Endothelial cell (in vitro differentiated cells): ENCODE data around the gene CDO1. TPM values are rescaled to one million over a fixed set of nuclear protein-coding genes. Genes with fewer than 3 reads are reported as not detected.

Experiments
- DNase-seq: peaks from one replicate; pipeline ENCODE4 v3.0.0; 2021; ENCODE audit warnings: low spot score
- H3K27ac Mint-ChIP-seq: one replicate; pipeline ENCODE4 v1.8.0; 2021; ENCODE audit warnings: mixed read lengths, inconsistent platforms; ENCODE audit not compliant: unreplicated experiment
- H3K27me3 Mint-ChIP-seq: one replicate; pipeline ENCODE4 v1.8.0; 2021; ENCODE audit warnings: mild to moderate bottlenecking, moderate library complexity, mixed read lengths, inconsistent platforms; ENCODE audit not compliant: unreplicated experiment
- H3K36me3 Mint-ChIP-seq: one replicate; pipeline ENCODE4 v1.8.0; 2021; ENCODE audit warnings: mild to moderate bottlenecking, low read depth, mixed read lengths, inconsistent platforms; ENCODE audit not compliant: unreplicated experiment
- H3K4me1 Mint-ChIP-seq: one replicate; pipeline ENCODE4 v1.8.0; 2021; ENCODE audit warnings: mild to moderate bottlenecking, mixed read lengths, inconsistent platforms; ENCODE audit not compliant: unreplicated experiment
- H3K4me3 Mint-ChIP-seq: one replicate; pipeline ENCODE4 v1.8.0; 2021; ENCODE audit warnings: mild to moderate bottlenecking, mixed read lengths, inconsistent platforms; ENCODE audit not compliant: unreplicated experiment
- H3K9me3 Mint-ChIP-seq: one replicate; pipeline ENCODE4 v1.8.0; 2021; ENCODE audit warnings: mixed read lengths, inconsistent platforms; ENCODE audit not compliant: unreplicated experiment
- total RNA-seq: library from RNA; stranded (reverse); fragmentation: NEBNext Ultra II Directional; extraction: Animal tissue kit (Norgen Biotek cat#: 25700); gene quantifications from one replicate; pipeline ENCODE4 v1.2.1, GENCODE V29; 2021; ENCODE audit not compliant: unreplicated experiment
- TF ChIP-seq, protein P1 (sequence below): fragments of 200-600 bp; sonication (generic); IDR thresholded peaks from one replicate; pipeline ENCODE4 v1.5.0; 2021; ENCODE audit warnings: antibody characterized with exemption; ENCODE audit not compliant: unreplicated experiment

The CDO1 gene
- total RNA-seq, 1 donor from 2014 or later = 2.9 TPM

DNA sequence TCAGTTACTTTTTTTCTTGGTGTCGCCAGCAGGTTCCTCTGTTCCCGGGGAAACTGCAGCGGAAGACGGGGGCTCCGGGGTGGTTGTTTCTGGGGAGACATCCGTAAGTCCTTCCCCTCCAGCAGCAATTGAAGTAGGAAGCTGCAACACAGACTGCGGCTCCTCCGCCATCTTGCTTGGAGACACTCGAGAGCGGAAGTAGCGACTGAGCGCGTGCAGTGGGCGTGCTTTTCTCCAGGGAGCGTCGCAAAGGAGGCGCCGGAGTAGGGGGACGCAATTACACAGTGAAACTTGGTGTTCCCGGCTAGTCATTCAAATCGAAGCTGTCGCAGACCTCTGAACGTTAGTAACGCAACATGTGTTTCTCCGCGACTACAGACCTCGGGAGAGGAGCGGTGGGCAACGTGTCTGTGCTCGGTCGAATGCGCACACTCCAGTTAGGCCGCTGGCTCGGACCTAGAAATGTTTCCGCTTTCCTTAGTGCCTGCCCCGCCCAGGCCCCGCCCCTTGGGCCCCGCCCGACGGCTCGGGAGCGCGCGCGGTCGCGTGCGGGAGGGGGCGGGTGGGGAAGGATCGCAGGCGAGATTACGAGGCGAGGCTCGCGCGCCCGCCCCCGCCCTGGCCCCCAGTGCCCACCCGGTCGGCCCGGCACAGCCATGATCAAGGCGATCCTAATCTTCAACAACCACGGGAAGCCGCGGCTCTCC, 25.1 kb upstream of the CDO1 start, which contains the start of the genes AP3S1 and ATG12:
Gene AP3S1, plus strand, starts transcription at position 554 of the 707 bp plus-strand sequence. Its CDS starts 103 bp downstream, at position 657.
Gene ATG12, minus strand, starts transcription at position 184 of the 707 bp plus-strand sequence. Its CDS starts 13 bp downstream, at position 171.
- no peaks in the 10 kb centered on the region for H3K9me3 Mint-ChIP-seq
- H3K4me1 Mint-ChIP-seq = peaks cover 41% of the 10 kb centered on the region
- TF ChIP-seq, protein P1, sequence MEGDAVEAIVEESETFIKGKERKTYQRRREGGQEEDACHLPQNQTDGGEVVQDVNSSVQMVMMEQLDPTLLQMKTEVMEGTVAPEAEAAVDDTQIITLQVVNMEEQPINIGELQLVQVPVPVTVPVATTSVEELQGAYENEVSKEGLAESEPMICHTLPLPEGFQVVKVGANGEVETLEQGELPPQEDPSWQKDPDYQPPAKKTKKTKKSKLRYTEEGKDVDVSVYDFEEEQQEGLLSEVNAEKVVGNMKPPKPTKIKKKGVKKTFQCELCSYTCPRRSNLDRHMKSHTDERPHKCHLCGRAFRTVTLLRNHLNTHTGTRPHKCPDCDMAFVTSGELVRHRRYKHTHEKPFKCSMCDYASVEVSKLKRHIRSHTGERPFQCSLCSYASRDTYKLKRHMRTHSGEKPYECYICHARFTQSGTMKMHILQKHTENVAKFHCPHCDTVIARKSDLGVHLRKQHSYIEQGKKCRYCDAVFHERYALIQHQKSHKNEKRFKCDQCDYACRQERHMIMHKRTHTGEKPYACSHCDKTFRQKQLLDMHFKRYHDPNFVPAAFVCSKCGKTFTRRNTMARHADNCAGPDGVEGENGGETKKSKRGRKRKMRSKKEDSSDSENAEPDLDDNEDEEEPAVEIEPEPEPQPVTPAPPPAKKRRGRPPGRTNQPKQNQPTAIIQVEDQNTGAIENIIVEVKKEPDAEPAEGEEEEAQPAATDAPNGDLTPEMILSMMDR = no peak
- peak within 1 kb of the TSS; percentile 98 for H3K4me3 Mint-ChIP-seq
- DNase-seq = peak; percentile 89
- H3K27ac Mint-ChIP-seq = peak within 1 kb of the TSS; percentile 100
- peaks cover 16% of the 10 kb centered on the region for H3K27me3 Mint-ChIP-seq
- peaks cover 7% of the 10 kb centered on the region for H3K36me3 Mint-ChIP-seq

DNA sequence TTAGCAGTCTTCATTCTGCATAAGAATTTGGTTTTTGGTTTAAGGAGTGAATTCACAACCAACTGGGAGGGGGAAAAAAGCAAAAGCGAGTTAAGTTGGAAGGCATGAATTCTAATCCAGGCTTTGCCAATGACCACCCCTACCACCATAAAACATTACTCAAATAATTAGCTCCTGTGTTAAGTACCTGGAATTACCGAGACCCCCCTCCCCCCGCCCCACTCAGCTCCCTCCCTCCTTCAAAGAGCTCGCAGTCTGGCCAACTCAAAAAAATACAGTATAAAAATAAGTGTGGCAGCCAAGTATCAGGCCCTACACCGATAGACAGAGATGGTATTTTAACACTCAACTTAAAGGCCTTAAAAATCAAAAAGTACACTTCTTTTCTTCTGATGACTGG, 24.4 kb upstream of the CDO1 start:
- no peak for DNase-seq
- peak overlapping the region; percentile 100 for H3K27ac Mint-ChIP-seq
- H3K4me1 Mint-ChIP-seq = peaks cover 41% of the 10 kb centered on the region
- TF ChIP-seq, protein P1 = no peak
- H3K36me3 Mint-ChIP-seq = peaks cover 7% of the 10 kb centered on the region
- H3K27me3 Mint-ChIP-seq = peaks cover 16% of the 10 kb centered on the region
- H3K4me3 Mint-ChIP-seq = peak overlapping the region; percentile 94
- H3K9me3 Mint-ChIP-seq = no peaks in the 10 kb centered on the region

DNA sequence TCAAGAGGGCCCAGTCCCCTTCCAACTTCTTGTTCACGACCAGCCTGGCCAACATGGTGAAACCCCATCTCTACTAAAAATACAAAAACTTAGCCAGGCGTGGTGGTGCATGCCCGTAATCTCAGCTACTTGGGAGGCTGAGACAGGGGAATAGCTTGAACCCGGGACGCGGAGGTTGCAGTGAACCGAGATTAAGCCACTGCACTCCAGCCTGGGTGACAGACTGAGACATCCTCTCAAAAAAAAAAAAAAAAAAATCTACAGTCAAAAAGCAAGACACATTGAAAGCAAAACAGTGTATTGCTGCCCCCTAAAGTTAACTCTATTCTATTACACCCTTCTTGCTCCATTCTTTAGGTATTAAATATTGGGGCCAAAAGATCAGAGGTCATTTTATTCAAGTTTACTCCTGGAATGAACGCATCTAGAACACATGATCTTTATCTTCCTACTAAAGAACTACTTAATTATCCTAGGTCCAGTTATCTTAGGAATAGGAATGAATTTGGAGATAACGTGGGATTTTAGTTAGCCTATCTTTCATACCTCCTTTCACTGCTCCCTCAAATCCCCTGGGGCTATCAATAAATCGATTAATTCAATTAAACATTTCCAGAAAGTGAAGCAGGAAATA, 22.5 kb upstream of the CDO1 start:
- TF ChIP-seq, protein P1 = peak; percentile 79
- no peak for DNase-seq
- H3K36me3 Mint-ChIP-seq = peaks cover 12% of the 10 kb centered on the region
- peak overlapping the region; percentile 94 for H3K4me3 Mint-ChIP-seq
- peaks cover 15% of the 10 kb centered on the region for H3K27me3 Mint-ChIP-seq
- peak overlapping the region; percentile 80 for H3K27ac Mint-ChIP-seq
- no peaks in the 10 kb centered on the region for H3K9me3 Mint-ChIP-seq
- peaks cover 27% of the 10 kb centered on the region for H3K4me1 Mint-ChIP-seq

DNA sequence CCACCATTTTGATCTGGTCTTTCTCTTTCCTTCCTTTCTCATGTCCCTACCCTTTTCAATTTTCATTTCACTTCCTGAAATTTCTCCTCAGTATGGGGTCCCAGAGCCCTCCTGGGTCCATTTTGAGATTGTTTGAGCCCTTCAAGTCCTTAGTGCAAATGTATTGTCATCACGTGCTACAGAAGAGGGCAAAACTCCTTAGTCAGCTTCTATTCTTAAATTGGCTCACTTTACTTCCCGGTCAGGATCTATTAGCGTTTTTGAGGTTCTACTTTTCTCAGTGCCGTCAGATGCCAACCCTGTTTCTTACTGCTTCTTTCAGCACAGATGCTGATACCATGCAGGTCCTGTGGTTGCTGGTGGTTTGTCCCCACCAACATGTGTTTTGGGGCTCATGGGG, 19.0 kb upstream of the CDO1 start:
- peaks cover 8% of the 10 kb centered on the region for H3K36me3 Mint-ChIP-seq
- H3K9me3 Mint-ChIP-seq = no peaks in the 10 kb centered on the region
- no peak overlapping the region for H3K27ac Mint-ChIP-seq
- no peak overlapping the region for H3K4me3 Mint-ChIP-seq
- DNase-seq = no peak
- TF ChIP-seq, protein P1 = no peak
- H3K27me3 Mint-ChIP-seq = peaks cover 2% of the 10 kb centered on the region
- H3K4me1 Mint-ChIP-seq = peaks cover 12% of the 10 kb centered on the region

DNA sequence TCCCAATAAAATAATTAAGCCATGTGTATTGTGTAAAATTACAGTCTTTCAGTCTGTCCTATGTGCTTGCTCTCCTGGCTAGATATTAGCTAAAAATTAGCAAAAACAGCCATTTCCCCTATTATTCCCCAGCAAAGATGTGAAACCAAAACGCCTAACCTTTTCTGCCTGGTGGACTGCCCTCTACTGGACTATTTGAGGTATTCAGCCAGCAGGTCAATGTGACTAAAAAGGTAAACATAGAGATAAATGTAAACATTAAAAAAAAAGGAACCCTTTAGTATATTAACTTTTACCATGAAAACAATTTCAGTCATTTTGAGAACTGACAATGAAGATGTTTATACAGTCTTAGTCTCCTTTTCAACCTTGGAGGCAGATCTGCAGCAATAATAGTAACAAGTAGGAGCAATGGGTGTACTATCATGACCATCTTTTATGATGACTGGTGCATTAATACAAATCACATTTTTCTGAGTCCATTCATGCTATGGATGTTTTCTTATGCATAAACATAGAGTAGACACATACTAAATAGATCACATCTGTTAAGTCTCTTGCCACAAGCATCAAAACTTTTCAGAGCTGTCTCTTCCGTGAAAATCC, 14.8 kb upstream of the CDO1 start:
- TF ChIP-seq, protein P1 = peak; percentile 73
- no peak overlapping the region for H3K27ac Mint-ChIP-seq
- peak; percentile 25 for DNase-seq
- H3K4me3 Mint-ChIP-seq = no peak overlapping the region
- no peaks in the 10 kb centered on the region for H3K27me3 Mint-ChIP-seq
- H3K36me3 Mint-ChIP-seq = peaks cover 16% of the 10 kb centered on the region
- no peaks in the 10 kb centered on the region for H3K9me3 Mint-ChIP-seq
- H3K4me1 Mint-ChIP-seq = no peaks in the 10 kb centered on the region
